HEK293 (cell line): Measurements from ENCODE around the gene RHOB.

ENCODE experiments used
- CTCF ChIA-PET: fragments of 350-600 bp; formaldehyde crosslinking; extraction: SDS; loops from one replicate; lab custom pipeline; 2021; ENCODE audit warnings: antibody characterized with exemption; lab: Yijun Ruan, JAX
- POLR2A ChIA-PET: fragments of 300-600 bp; formaldehyde crosslinking; extraction: SDS; loops from one replicate; lab custom pipeline; 2020; ENCODE audit warnings: antibody characterized with exemption, inconsistent platforms; lab: Yijun Ruan, JAX
- H3K27ac ChIP-seq: fragments of 200-500 bp; sonication (Bioruptor generic); 2 replicates; pipeline ENCODE4 v1.5.1; 2014; ENCODE audit warnings: low read depth, low read length, control low read depth, inconsistent platforms; ENCODE audit errors: extremely low read depth
- H3K36me3 ChIP-seq, 2 experiments: fragments of 200-500 bp in 1 of 2; sonication (Bioruptor generic) in 1 of 2; 1 replicate in 1 of 2; 2 replicates in 1 of 2; pipeline ENCODE4 v1.5.1; 2014 to 2017; ENCODE audit warnings: inconsistent platforms in 2 of 2, low read length in 2 of 2; ENCODE audit not compliant: control insufficient read depth in 2 of 2, insufficient read depth in 1 of 2
- H3K4me1 ChIP-seq: fragments of 200-500 bp; sonication (Bioruptor generic); 2 replicates; pipeline ENCODE4 v1.5.1; 2014; ENCODE audit warnings: mild to moderate bottlenecking, low read length, inconsistent platforms; ENCODE audit not compliant: control insufficient read depth, insufficient read depth
- H3K4me3 ChIP-seq: 2 replicates; pipeline ENCODE4 v1.5.1; 2011; ENCODE audit warnings: low read depth, mild to moderate bottlenecking, control low read depth, low read length, moderate library complexity
- H3K9me3 ChIP-seq: fragments of 200-500 bp; sonication (Bioruptor generic); 2 replicates; pipeline ENCODE4 v1.5.1; 2014; ENCODE audit warnings: low read depth, low read length, inconsistent platforms; ENCODE audit not compliant: control insufficient read depth, insufficient read depth
- EGR2 ChIP-seq: fragments of 450-650 bp; formaldehyde crosslinking; IDR thresholded peaks from 2 replicates; pipeline ENCODE4 v1.5.1; 2016; ENCODE audit warnings: low read depth, missing biosample characterization, missing genetic modification characterization
- MEIS1 ChIP-seq: sonication (generic); formaldehyde crosslinking; IDR thresholded peaks from 2 replicates; pipeline ENCODE4 v1.8.1; 2022; ENCODE audit warnings: missing genetic modification reagents, mild to moderate bottlenecking, borderline replicate concordance
- SP2 ChIP-seq: fragments of 450-650 bp; formaldehyde crosslinking; IDR thresholded peaks from 2 replicates; pipeline ENCODE4 v1.5.1; 2016; ENCODE audit warnings: missing biosample characterization, missing genetic modification characterization
- TCF7L2 ChIP-seq: IDR thresholded peaks from 2 replicates; pipeline ENCODE4 v1.6.1; 2011; ENCODE audit warnings: low read depth, mild to moderate bottlenecking, inconsistent platforms, low read length, moderate library complexity, borderline replicate concordance
- ZBTB1 ChIP-seq: fragments of 450-650 bp; formaldehyde crosslinking; IDR thresholded peaks from 2 replicates; pipeline ENCODE4 v1.5.1; 2016; ENCODE audit warnings: missing biosample characterization, missing genetic modification characterization
- ZBTB17 ChIP-seq: fragments of 450-650 bp; formaldehyde crosslinking; IDR thresholded peaks from 2 replicates; pipeline ENCODE4 v1.5.1; 2016; ENCODE audit warnings: missing biosample characterization, missing genetic modification characterization
- ZBTB21 ChIP-seq: fragments of 450-650 bp; formaldehyde crosslinking; IDR thresholded peaks from 2 replicates; pipeline ENCODE4 v1.5.1; 2017; ENCODE audit warnings: missing biosample characterization, missing genetic modification characterization
- ZBTB48 ChIP-seq: fragments of 450-650 bp; formaldehyde crosslinking; IDR thresholded peaks from 2 replicates; pipeline ENCODE4 v1.5.1; 2016; ENCODE audit warnings: missing biosample characterization, missing genetic modification characterization
- ZNF155 ChIP-seq: fragments of 450-650 bp; formaldehyde crosslinking; IDR thresholded peaks from 2 replicates; pipeline ENCODE4 v1.5.1; 2016; ENCODE audit warnings: missing biosample characterization, missing genetic modification characterization
- ZNF202 ChIP-seq: fragments of 450-650 bp; formaldehyde crosslinking; IDR thresholded peaks from 2 replicates; pipeline ENCODE4 v1.5.1; 2016; ENCODE audit warnings: missing biosample characterization, missing genetic modification characterization, borderline replicate concordance
- ZNF221 ChIP-seq: fragments of 450-650 bp; formaldehyde crosslinking; IDR thresholded peaks from 2 replicates; pipeline ENCODE4 v1.5.1; 2017; ENCODE audit warnings: missing biosample characterization, missing genetic modification characterization, borderline replicate concordance
- ZNF549 ChIP-seq: fragments of 450-650 bp; IDR thresholded peaks from 2 replicates; pipeline ENCODE4 v1.5.1; 2018; ENCODE audit warnings: missing biosample characterization, missing genetic modification characterization, mild to moderate bottlenecking, inconsistent platforms, moderate library complexity
- ZNF561 ChIP-seq: fragments of 450-650 bp; IDR thresholded peaks from 2 replicates; pipeline ENCODE4 v1.5.1; 2018; ENCODE audit warnings: missing biosample characterization, missing genetic modification characterization, borderline replicate concordance
- ZNF791 ChIP-seq: fragments of 450-650 bp; formaldehyde crosslinking; IDR thresholded peaks from 2 replicates; pipeline ENCODE4 v1.5.1; 2016; ENCODE audit warnings: missing biosample characterization, missing genetic modification characterization
- TF ChIP-seq, protein P1 (sequence below): fragments of 450-650 bp; formaldehyde crosslinking; IDR thresholded peaks from 2 replicates; pipeline ENCODE4 v1.5.1; 2016; ENCODE audit warnings: missing biosample characterization, missing genetic modification characterization, borderline replicate concordance
- TF ChIP-seq, protein P2 (sequence below): fragments of 450-650 bp; formaldehyde crosslinking; IDR thresholded peaks from 2 replicates; pipeline ENCODE4 v1.5.1; 2016; ENCODE audit warnings: missing biosample characterization, missing genetic modification characterization
- TF ChIP-seq, protein P3 (sequence below): fragments of 450-650 bp; IDR thresholded peaks from 2 replicates; pipeline ENCODE4 v1.5.1; 2018; ENCODE audit warnings: missing biosample characterization, mild to moderate bottlenecking, missing genetic modification characterization
- TF ChIP-seq, protein P4 (sequence below): fragments of 450-650 bp; formaldehyde crosslinking; IDR thresholded peaks from 2 replicates; pipeline ENCODE4 v1.5.1; 2016; ENCODE audit warnings: missing biosample characterization, missing genetic modification characterization

RHOB gene

DNA sequence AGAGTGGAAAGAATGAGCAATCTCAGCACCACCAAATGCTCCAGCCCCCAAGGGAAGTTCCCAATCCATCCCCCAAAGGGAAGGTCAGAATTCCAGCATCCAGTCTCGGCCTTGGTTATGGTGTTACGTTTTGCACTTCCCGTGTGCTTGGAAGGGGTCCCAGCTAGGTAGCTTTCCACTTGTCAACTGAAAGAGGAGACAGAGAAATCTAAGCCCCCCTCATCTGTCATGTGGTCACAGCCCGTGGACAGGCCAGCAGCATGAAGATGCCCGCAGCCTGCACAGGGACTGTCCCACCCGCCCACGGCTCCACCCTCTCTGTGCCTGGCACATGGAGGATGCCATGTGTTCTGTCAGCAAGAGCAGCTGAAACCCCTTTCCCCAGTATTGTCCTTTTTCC is 32.1 kb downstream of the RHOB start:
- no peaks in the 10 kb centered on the region for H3K9me3 ChIP-seq
- H3K27ac ChIP-seq: no peak overlapping the region
- TF ChIP-seq ZBTB21: no peak
- no peak overlapping the region for H3K4me3 ChIP-seq
- no peaks in the 10 kb centered on the region for H3K36me3 ChIP-seq
- CTCF ChIA-PET: no interaction called here
- H3K4me1 ChIP-seq: no peaks in the 10 kb centered on the region
- POLR2A ChIA-PET: interaction anchor here (1.1 kb wide), 1 partner anchor 32 kb away, joined by 6 read pairs; the partner anchor contains the start of gene RHOB

DNA sequence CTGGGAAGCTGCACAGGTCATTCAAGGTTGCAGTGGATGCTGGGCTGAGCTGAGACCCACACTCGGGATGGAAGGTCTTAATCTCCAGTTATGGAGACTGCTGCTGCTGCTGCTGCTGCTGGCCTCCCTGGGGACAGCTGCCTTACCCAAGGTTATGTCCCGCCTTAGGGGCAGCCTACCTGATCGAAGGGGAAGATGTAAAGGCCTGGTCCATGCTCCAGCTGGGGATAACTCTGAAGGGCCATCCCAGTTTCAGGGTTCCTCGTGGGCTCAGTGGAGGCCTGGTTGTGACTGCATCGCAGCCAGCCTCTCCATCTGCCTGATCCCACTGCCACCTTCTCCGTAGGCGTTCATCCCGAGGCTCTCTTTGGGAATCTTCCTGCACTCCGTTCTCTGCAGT is 33.0 kb downstream of the RHOB start:
- Histone ChIP-seq H3K4me3 (no peak overlapping the region), H3K9me3 (no peaks in the 10 kb centered on the region), H3K36me3 (no peaks in the 10 kb centered on the region), H3K4me1 (no peaks in the 10 kb centered on the region), H3K27ac (no peak overlapping the region)
- ChIA-PET CTCF (interaction anchor here (0.6 kb wide), 1 partner anchor 13 kb away, joined by 3 read pairs; no protein-coding TSS in a partner anchor), POLR2A (interaction anchor here (1.1 kb wide), 1 partner anchor 33 kb away, joined by 6 read pairs; the partner anchor contains the start of gene RHOB)
- TF ChIP-seq ZNF561: no peak
- TF ChIP-seq, protein P1, sequence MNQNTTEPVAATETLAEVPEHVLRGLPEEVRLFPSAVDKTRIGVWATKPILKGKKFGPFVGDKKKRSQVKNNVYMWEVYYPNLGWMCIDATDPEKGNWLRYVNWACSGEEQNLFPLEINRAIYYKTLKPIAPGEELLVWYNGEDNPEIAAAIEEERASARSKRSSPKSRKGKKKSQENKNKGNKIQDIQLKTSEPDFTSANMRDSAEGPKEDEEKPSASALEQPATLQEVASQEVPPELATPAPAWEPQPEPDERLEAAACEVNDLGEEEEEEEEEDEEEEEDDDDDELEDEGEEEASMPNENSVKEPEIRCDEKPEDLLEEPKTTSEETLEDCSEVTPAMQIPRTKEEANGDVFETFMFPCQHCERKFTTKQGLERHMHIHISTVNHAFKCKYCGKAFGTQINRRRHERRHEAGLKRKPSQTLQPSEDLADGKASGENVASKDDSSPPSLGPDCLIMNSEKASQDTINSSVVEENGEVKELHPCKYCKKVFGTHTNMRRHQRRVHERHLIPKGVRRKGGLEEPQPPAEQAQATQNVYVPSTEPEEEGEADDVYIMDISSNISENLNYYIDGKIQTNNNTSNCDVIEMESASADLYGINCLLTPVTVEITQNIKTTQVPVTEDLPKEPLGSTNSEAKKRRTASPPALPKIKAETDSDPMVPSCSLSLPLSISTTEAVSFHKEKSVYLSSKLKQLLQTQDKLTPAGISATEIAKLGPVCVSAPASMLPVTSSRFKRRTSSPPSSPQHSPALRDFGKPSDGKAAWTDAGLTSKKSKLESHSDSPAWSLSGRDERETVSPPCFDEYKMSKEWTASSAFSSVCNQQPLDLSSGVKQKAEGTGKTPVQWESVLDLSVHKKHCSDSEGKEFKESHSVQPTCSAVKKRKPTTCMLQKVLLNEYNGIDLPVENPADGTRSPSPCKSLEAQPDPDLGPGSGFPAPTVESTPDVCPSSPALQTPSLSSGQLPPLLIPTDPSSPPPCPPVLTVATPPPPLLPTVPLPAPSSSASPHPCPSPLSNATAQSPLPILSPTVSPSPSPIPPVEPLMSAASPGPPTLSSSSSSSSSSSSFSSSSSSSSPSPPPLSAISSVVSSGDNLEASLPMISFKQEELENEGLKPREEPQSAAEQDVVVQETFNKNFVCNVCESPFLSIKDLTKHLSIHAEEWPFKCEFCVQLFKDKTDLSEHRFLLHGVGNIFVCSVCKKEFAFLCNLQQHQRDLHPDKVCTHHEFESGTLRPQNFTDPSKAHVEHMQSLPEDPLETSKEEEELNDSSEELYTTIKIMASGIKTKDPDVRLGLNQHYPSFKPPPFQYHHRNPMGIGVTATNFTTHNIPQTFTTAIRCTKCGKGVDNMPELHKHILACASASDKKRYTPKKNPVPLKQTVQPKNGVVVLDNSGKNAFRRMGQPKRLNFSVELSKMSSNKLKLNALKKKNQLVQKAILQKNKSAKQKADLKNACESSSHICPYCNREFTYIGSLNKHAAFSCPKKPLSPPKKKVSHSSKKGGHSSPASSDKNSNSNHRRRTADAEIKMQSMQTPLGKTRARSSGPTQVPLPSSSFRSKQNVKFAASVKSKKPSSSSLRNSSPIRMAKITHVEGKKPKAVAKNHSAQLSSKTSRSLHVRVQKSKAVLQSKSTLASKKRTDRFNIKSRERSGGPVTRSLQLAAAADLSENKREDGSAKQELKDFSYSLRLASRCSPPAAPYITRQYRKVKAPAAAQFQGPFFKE (tag by site-specific recombination): no peak
- no peak for TF ChIP-seq EGR2 (tag by site-specific recombination)
- TF ChIP-seq TCF7L2: no peak
- TF ChIP-seq, protein P2, sequence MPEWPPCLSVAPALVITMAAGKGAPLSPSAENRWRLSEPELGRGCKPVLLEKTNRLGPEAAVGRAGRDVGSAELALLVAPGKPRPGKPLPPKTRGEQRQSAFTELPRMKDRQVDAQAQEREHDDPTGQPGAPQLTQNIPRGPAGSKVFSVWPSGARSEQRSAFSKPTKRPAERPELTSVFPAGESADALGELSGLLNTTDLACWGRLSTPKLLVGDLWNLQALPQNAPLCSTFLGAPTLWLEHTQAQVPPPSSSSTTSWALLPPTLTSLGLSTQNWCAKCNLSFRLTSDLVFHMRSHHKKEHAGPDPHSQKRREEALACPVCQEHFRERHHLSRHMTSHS (tag by site-specific recombination): no peak
- TF ChIP-seq, protein P3, sequence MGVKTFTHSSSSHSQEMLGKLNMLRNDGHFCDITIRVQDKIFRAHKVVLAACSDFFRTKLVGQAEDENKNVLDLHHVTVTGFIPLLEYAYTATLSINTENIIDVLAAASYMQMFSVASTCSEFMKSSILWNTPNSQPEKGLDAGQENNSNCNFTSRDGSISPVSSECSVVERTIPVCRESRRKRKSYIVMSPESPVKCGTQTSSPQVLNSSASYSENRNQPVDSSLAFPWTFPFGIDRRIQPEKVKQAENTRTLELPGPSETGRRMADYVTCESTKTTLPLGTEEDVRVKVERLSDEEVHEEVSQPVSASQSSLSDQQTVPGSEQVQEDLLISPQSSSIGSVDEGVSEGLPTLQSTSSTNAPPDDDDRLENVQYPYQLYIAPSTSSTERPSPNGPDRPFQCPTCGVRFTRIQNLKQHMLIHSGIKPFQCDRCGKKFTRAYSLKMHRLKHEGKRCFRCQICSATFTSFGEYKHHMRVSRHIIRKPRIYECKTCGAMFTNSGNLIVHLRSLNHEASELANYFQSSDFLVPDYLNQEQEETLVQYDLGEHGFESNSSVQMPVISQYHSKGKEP (tag by site-specific recombination): no peak
- TF ChIP-seq ZNF202 (tag by site-specific recombination): no peak
- TF ChIP-seq ZBTB17 (tag by site-specific recombination): no peak
- no peak for TF ChIP-seq ZNF221 (tag by site-specific recombination)
- TF ChIP-seq ZBTB48 (tag by site-specific recombination): no peak
- no peak for TF ChIP-seq MEIS1 (CRISPR knock-in tag)
- no peak for TF ChIP-seq ZBTB1
- TF ChIP-seq, protein P4, sequence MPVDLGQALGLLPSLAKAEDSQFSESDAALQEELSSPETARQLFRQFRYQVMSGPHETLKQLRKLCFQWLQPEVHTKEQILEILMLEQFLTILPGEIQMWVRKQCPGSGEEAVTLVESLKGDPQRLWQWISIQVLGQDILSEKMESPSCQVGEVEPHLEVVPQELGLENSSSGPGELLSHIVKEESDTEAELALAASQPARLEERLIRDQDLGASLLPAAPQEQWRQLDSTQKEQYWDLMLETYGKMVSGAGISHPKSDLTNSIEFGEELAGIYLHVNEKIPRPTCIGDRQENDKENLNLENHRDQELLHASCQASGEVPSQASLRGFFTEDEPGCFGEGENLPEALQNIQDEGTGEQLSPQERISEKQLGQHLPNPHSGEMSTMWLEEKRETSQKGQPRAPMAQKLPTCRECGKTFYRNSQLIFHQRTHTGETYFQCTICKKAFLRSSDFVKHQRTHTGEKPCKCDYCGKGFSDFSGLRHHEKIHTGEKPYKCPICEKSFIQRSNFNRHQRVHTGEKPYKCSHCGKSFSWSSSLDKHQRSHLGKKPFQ (tag by site-specific recombination): no peak
- no peak for TF ChIP-seq SP2 (tag by site-specific recombination)
- TF ChIP-seq ZNF549 (tag by site-specific recombination): no peak
- no peak for TF ChIP-seq ZNF791 (tag by site-specific recombination)
- TF ChIP-seq ZNF155 (tag by site-specific recombination): no peak
